ENCODE results near the gene ZNF384. TPM values are rescaled to one million over a fixed set of nuclear protein-coding genes. Genes with fewer than 3 reads are reported as not detected.

ZNF384 gene
- total RNA-seq, 1 donor from 2014 or later: 78.3 TPM

GRCh38 chr12:6696690-6697583 is 7.8 kb upstream of the ZNF384 start:
- no peak overlapping the region for H3K27ac Mint-ChIP-seq
- H3K27me3 Mint-ChIP-seq: peaks cover 67% of the 10 kb centered on the region
- no peak for DNase-seq (ENCODE audit: extremely low spot score, unreplicated experiment)
- H3K36me3 Mint-ChIP-seq: peaks cover 13% of the 10 kb centered on the region
- TF ChIP-seq CTCF (conservative IDR thresholded peaks at IDR 0.05): no peak
- peaks cover 6% of the 10 kb centered on the region for H3K4me1 Mint-ChIP-seq (ENCODE audit: unreplicated experiment)
- H3K9me3 Mint-ChIP-seq: no peaks in the 10 kb centered on the region
- H3K4me3 Mint-ChIP-seq: no peak overlapping the region

GRCh38 chr12:6695313-6696045 is 6.3 kb upstream of the ZNF384 start:
- TF ChIP-seq CTCF (conservative IDR thresholded peaks at IDR 0.05): no peak
- Mint-ChIP-seq H3K27me3 (peaks cover 54% of the 10 kb centered on the region), H3K36me3 (peaks cover 9% of the 10 kb centered on the region), H3K27ac (no peak overlapping the region), H3K9me3 (no peaks in the 10 kb centered on the region), H3K4me1 (ENCODE audit: unreplicated experiment) (peaks cover 6% of the 10 kb centered on the region), H3K4me3 (no peak overlapping the region)
- no peak for DNase-seq (ENCODE audit: extremely low spot score, unreplicated experiment)

- no peak for DNase-seq (ENCODE audit: extremely low spot score, unreplicated experiment)
- Mint-ChIP-seq H3K36me3 (peaks cover 12% of the 10 kb centered on the region), H3K4me3 (no peak overlapping the region), H3K27me3 (peaks cover 52% of the 10 kb centered on the region), H3K27ac (no peak overlapping the region), H3K9me3 (no peaks in the 10 kb centered on the region), H3K4me1 (ENCODE audit: unreplicated experiment) (peaks cover 5% of the 10 kb centered on the region)
- no peak for TF ChIP-seq CTCF (conservative IDR thresholded peaks at IDR 0.05)
Measured at GRCh38 chr12:6694701-6695100, 5.5 kb upstream of the ZNF384 start.

- no peak overlapping the region for H3K4me3 Mint-ChIP-seq
- no peak for DNase-seq (ENCODE audit: extremely low spot score, unreplicated experiment)
- no peak for TF ChIP-seq CTCF (conservative IDR thresholded peaks at IDR 0.05)
- H3K27me3 Mint-ChIP-seq: peaks cover 44% of the 10 kb centered on the region
- H3K4me1 Mint-ChIP-seq (ENCODE audit: unreplicated experiment): no peaks in the 10 kb centered on the region
- no peak overlapping the region for H3K27ac Mint-ChIP-seq
- no peaks in the 10 kb centered on the region for H3K9me3 Mint-ChIP-seq
- H3K36me3 Mint-ChIP-seq: peaks cover 13% of the 10 kb centered on the region
Measured at GRCh38 chr12:6693832-6694355, 4.7 kb upstream of the ZNF384 start.

- Mint-ChIP-seq H3K4me1 (ENCODE audit: unreplicated experiment) (peaks cover 3% of the 10 kb centered on the region), H3K27me3 (peaks cover 34% of the 10 kb centered on the region), H3K36me3 (peaks cover 17% of the 10 kb centered on the region), H3K9me3 (no peaks in the 10 kb centered on the region), H3K27ac (peak overlapping the region; percentile 5), H3K4me3 (peak overlapping the region; percentile 57)
- no peak for DNase-seq (ENCODE audit: extremely low spot score, unreplicated experiment)
- no peak for TF ChIP-seq CTCF (conservative IDR thresholded peaks at IDR 0.05)
Measured at GRCh38 chr12:6692888-6693287, 3.7 kb upstream of the ZNF384 start.
